AML-193 (cell line): Measurements from ENCODE around the gene AKR1C1.
"Not testable (repeated sequence)": the region's sequence is repeated elsewhere in the genome, so short reads cannot be mapped to it uniquely, and the experiment has no call there.

ENCODE experiments used
- DNase-seq, 2 experiments: peaks; one replicate each; lab custom pipeline; 2025; lab: John Stamatoyannopoulos, UW

AKR1C1 gene

DNA sequence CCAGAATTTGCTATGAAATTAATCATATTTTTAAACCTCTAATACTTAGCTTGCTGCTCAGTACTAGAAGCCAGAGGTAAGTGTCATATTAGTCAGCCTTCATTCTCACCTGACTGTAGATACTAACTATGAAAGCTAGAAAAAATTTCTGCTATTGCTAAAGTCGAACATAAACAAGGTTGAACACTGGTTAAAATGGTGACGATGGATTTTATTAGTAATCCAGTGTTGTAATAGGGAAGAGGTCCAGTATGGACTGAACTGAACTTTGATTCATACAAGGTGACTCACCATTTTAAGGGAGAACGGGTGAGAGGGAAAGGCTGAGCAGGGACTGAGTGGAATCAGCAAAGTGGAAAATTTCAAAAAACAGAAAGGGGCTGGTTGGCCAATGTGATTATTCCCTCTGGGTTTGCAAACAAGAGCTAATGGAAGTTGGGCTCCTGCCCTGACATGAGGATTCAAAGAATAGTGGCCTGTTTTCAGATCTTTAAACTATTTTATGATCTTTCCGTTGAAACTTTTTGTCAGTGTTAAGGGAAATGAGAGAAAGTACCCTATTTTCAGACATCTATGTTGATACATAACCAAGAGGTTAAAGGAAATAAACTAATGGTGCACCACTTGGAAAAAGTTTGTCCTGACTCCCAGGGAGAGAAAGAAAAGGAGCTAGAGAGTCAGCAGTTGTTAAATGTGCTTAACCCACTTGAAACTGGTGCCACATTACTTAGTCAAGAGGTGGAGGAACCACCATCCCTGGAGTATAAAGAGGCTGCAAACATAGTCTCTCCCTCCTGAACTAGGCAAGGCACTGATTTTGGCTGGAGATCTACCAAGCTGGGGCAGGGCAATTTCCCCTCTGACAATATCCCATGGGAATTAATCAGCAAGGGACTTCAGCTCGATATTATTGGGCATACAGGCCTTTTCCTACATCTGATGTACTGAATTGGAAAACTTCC, 15.3 kb upstream of the AKR1C1 start:
- no peak for DNase-seq

DNA sequence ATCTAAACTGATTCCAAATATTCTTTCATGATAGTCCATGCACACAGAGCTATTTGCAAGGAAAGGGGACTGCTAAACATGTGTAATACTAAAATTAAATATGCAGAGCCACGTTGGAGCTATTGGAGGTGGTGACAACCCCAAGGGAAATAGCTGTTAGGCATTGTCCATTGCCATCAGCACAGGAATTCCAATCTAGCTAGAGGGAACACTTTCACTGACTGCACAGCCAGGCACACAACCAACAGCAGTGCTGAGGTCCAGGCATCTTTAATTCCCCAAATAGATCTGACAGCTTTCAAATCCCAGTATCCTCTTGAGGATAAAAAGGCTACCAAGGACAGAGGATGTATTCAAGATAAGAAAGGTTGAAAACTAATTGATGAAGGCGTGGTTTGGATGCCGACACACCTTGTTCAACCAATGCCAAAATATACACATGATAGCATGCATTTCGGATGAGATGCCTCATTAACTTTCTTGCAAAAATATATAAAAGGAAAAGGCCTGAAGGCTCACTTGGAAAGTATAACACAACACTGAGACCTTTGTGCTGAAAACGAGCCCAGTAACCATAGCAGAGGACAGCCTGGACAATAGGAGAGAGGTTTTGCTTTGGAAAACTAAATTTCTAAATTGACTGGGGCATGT, 11.6 kb upstream of the AKR1C1 start:
- DNase-seq: not testable (repeated sequence)

DNA sequence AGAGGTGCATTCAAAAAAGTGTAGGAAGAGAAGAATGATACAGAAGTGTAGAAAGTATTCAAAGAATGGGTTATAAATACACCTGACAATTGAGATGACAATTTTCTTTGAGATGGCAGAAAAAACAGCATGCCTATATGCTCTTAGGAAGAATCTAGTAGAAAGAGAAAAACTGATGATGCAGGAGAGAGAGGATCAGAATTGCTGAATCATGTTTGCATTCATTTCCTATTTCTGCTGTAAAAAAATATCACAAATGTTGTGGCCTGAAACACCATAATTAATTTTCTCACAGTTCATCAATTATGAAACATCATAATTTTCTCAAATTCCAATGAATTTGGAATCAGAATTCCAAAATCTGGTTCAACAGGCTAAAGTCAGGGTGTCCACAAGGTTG, 9.8 kb upstream of the AKR1C1 start:
- DNase-seq: no peak

GRCh38 chr10:4956088-4956487, 7.1 kb upstream of the AKR1C1 start:
- not testable (repeated sequence) for DNase-seq

GRCh38 chr10:4956955-4957645, 6.1 kb upstream of the AKR1C1 start:
- DNase-seq: not testable (repeated sequence)

- not testable (repeated sequence) for DNase-seq
Measured at GRCh38 chr10:4961558-4961957, 1.7 kb upstream of the AKR1C1 start.

DNA sequence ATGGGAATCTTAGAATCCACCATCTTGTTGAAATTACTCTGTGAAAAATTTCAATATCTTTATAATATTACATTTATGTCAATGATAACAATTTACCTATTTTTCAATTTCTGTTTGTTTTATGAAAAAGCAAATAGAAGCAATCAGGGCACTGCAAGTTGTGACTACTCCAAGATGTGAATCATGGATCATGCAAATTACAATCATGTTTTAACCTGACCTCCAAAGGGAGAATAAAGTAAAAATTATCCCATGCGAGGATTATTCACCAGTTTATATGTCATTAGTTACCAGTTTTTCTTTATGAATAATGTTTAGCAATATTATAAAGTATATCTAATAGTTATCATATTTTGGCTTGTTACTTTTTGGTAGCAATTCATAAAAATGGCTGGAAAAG, 907 bp upstream of the AKR1C1 start:
- not testable (repeated sequence) for DNase-seq

GRCh38 chr10:4963815-4964154, 570 bp downstream of the AKR1C1 start:
- not testable (repeated sequence) for DNase-seq

DNA sequence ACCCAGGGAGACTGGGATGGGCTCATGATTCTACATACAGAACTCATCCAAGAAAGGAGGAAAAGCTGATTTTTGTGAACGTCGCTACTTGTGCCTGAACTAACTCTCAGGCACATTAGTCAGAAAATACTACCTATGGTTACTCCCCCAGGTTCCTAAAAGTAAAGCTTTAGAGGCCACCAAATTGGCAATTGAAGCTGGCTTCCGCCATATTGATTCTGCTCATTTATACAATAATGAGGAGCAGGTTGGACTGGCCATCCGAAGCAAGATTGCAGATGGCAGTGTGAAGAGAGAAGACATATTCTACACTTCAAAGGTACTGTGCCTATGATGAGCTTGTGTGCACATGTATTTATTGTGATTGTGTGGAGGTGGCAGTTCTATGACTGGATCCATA, 2.5 kb downstream of the AKR1C1 start:
- DNase-seq: not testable (repeated sequence)

DNA sequence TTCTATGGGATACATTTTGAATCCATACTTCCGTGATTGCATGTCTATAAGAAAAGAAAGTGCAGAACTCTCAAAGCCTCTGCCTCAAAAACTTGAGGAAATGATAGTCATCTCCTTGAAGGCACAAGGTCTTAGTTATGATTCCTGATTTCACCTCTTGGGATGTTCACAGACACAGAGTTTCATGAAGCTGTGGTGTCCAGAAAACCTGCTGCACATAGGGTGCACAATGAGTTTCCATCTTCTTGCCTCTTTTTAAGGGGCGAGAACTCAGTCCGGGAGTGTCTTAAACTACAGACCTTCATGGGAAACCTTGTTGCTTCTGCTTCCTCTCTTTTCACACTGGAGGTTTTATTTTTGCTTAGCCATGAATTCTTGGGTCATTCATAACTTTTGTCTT, 4.0 kb downstream of the AKR1C1 start:
- not testable (repeated sequence) for DNase-seq

DNA sequence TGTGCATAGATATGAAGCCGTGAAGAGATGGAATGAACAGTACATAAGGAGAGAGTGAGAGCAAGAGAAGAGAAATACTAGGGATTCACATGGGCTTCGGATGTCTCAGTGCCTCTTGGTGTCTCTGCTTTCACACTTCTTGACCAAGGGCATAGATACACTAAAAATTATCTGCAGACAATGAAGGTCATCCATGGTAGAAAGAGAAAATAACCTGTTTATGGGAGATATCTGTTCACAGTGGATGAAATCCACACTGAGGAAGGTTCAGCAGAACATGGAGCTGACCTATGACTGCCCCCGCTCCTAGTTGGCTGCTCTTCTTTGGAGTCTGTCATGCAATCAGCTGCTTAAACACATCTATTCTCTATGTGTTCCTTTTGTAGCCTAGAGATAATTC, 6.1 kb downstream of the AKR1C1 start:
- not testable (repeated sequence) for DNase-seq

DNA sequence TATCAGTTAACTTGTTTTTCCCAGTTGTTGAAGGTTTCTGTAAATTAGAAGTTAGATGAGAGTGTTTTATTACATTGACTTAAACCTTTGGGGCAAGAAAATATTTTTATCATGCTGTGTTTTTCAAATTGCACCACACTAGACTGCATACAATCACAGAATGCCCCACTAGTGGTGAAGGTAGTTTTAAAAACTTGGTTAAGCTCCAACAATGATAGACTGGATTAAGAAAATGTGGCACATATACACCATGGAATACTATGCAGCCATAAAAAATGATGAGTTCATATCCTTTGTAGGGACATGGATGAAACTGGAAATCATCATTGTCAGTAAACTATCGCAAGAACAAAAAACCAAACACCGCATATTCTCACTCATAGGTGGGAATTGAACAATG, 7.1 kb downstream of the AKR1C1 start:
- DNase-seq: not testable (repeated sequence)

- not testable (repeated sequence) for DNase-seq
Measured at GRCh38 chr10:4972369-4973142, 9.3 kb downstream of the AKR1C1 start.

DNA sequence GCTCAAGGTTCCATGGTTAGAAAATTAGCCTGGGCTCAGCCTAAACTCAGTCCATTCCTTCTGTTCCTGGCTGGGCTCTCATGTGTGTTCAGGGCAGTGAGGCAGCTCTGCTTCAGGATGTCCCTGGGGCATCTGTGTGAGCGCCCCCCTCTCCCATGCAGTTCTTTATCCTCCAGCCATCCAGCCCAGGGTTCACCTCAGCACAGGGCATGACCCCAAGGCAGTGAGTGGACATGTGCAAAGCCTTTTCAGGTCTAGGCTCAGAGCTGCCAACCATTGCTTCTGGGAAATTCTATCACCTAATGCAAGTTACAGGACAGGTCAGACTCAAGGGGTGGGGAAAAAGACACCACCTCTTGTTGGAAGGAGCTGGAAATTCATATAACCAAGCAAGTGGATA, 10.1 kb downstream of the AKR1C1 start:
- not testable (repeated sequence) for DNase-seq

DNA sequence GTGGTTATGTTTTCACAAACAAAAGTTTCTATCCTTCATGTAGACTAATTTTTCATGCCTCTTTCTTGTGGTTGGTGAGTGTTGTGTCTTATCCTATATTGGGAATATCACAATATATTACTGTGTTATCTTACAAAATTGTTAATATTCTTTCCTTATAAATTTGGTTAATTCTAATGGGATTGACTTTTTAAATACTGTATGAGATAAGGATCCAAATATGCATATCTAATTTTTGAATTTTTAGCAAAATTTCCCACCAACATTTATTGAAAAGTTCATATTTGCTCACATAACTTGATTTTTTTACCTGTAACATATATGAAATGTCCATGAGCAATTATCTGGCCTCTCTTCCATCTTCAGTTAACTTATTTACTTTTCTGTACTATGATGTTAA, 11.2 kb downstream of the AKR1C1 start:
- DNase-seq: not testable (repeated sequence)

GRCh38 chr10:4977025-4977424, 13.8 kb downstream of the AKR1C1 start:
- no peak for DNase-seq

DNA sequence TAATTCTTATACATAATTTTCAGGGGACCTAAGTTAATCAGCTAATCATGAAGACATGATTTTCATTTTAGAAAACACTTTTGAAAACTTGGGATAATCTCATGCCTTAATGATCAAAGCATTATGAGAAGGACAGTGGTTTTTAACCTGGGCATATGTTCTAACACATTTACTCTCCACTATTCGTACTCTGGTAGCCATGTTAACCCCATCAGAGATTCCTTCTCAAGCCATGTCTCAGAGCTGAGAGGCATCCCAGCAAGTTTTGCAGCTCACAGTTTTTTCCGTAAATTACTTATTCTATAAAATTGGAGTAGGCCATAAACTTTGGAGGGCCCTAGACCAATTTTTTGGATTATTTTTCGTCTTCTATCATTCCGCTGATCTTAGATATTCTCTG, 15.7 kb downstream of the AKR1C1 start:
- no peak for DNase-seq

GRCh38 chr10:4980793-4981192, 17.6 kb downstream of the AKR1C1 start:
- no peak for DNase-seq

DNA sequence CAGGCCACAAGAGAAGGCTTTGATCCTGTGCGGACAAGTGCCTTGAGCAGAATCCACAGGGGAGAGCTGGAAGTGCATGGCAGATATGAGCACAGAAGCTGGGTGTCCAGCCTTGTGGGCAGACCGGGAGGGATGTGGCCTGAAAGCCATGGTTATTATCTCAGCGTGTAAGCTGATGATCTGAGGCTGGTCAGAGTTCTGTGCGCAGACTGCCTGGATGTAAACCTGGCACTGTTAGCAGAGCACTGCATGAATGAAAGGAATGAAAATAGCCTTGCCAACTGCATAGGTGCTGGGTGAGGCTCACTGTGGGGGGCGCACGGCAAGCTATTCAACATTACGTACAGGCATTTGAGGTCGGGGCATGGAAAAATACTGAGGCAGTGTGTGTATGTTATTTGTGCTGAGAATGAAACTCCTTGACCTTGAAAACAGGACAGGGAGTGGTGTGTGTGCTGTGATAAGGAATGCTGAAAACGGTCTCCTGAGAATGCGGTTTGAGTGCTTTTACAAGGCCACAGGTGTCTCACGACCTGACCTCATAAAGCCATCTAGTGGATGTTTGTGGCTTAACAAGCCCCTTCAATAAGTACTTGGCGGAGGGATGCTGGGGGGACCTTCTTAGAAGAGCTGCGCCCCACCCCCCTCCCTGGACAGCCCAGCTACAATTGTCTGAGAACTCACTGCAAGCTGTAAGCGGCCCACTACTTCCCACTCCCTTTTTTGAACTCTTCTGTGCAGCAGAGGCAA, 18.7 kb downstream of the AKR1C1 start:
- no peak for DNase-seq

GRCh38 chr10:4982764-4983226, 19.6 kb downstream of the AKR1C1 start:
- no peak for DNase-seq

GRCh38 chr10:4983615-4984216, 20.5 kb downstream of the AKR1C1 start:
- no peak for DNase-seq
